ENCODE data around the gene AMIGO1.

Gene AMIGO1

GRCh38 chr1:109531826-109532364 lies 22.4 kb upstream of the AMIGO1 start:
- FAIRE-seq = no peak

- no peak for FAIRE-seq
These were observed 21.9 kb upstream of the AMIGO1 start for GRCh38 chr1:109531380-109531779.

- no peak for FAIRE-seq
These were observed 21.0 kb upstream of the AMIGO1 start for GRCh38 chr1:109530457-109531087.

- no peak for FAIRE-seq
These were observed 20.4 kb upstream of the AMIGO1 start for GRCh38 chr1:109529881-109530456.

GRCh38 chr1:109528712-109529111 lies 19.2 kb upstream of the AMIGO1 start:
- no peak for FAIRE-seq

- FAIRE-seq = no peak
These were observed 18.5 kb upstream of the AMIGO1 start for GRCh38 chr1:109527846-109528695.

- FAIRE-seq = no peak
These were observed 17.7 kb upstream of the AMIGO1 start for GRCh38 chr1:109527098-109527811.

GRCh38 chr1:109523706-109524105 lies 14.2 kb upstream of the AMIGO1 start:
- no peak for FAIRE-seq

- no peak for FAIRE-seq
These were observed 12.5 kb upstream of the AMIGO1 start for GRCh38 chr1:109522026-109522425.

GRCh38 chr1:109521002-109521951 lies 11.8 kb upstream of the AMIGO1 start:
- FAIRE-seq = no peak

- no peak for FAIRE-seq
These were observed 7.8 kb upstream of the AMIGO1 start for GRCh38 chr1:109517337-109517736.

GRCh38 chr1:109516872-109517271 lies 7.3 kb upstream of the AMIGO1 start:
- no peak for FAIRE-seq

GRCh38 chr1:109514846-109515245 lies 5.3 kb upstream of the AMIGO1 start:
- no peak for FAIRE-seq

GRCh38 chr1:109513110-109513710 lies 3.7 kb upstream of the AMIGO1 start:
- no peak for FAIRE-seq

- FAIRE-seq = no peak
These were observed 703 bp downstream of the AMIGO1 start for GRCh38 chr1:109508873-109509175.

GRCh38 chr1:109508001-109508872 lies 1.3 kb downstream of the AMIGO1 start:
- no peak for FAIRE-seq

- no peak for FAIRE-seq
These were observed 4.6 kb downstream of the AMIGO1 start for GRCh38 chr1:109504974-109505373.

GRCh38 chr1:109503935-109504334 lies 5.6 kb downstream of the AMIGO1 start:
- FAIRE-seq = no peak

GRCh38 chr1:109502364-109502851 lies 7.1 kb downstream of the AMIGO1 start:
- no peak for FAIRE-seq

GRCh38 chr1:109501644-109502363 lies 7.7 kb downstream of the AMIGO1 start:
- no peak for FAIRE-seq

Measured in A204.1 (cell line).